CD4-positive, alpha-beta T cell treated with Interleukin-15 for 4 hours (primary cell): ENCODE data around the gene MDM4.

Experiments
- DNase-seq: peaks from one replicate; pipeline ENCODE4 v3.0.0-alpha.2; 2020; ENCODE audit warnings: low spot score

MDM4 gene

DNA sequence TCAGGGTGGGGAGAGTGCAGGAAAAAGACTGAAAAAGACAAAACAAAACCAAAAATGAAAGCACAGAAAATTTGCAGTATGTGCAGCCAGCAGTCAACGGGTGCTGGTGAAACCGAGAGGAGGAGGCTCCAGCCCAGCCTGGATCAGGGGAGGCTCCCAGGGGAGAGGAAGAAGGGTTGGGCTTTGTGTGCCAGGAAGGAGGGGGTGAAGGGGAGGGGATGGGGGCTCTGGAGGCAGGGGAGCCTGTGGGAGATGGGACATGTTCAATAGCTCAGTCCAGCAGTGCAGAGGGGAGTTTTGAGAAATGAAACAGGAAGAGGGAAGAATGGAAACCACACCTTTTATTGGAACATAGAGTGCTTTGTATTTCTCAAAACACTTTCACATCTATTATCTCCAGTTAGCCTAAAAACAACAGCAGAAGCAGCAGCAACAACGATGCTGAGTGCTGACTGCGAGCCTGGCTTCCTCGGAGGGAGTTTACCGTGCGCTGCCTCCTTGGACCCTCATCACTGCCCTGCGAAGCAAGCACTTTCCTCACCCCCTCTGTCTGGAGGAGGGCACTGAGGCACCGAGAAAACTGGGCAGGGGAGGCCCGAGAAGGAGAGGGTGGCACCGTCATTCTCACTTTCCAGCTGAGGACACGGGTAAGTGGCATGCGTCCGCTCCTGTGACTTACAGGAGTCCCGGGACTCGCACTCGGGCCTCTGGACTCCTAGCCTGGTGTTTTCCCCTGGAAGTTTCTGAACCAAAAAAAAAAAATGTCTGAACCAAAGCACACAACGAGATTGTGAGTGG is 62.9 kb downstream of the MDM4 start:
- DNase-seq: peak; percentile 10

DNA sequence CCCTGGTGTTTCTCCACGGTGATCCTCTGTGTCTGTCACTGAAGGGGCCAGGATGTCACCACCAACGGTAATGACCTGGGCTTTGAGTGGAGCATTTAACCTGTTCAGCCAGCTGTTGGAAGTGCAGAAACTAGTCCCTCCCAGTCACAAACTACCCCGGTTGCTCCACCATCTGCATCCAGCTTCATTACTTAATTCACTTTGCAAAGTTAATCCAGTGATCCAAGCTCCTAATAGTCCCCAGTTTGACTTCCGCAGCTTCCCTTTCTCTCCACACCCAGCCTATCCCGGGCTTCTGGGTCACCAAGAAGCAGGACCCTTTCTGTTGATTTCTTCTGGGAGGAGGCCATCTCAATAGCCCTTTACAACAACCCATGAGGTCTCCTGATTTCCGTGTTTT is 63.5 kb downstream of the MDM4 start:
- no peak for DNase-seq

DNA sequence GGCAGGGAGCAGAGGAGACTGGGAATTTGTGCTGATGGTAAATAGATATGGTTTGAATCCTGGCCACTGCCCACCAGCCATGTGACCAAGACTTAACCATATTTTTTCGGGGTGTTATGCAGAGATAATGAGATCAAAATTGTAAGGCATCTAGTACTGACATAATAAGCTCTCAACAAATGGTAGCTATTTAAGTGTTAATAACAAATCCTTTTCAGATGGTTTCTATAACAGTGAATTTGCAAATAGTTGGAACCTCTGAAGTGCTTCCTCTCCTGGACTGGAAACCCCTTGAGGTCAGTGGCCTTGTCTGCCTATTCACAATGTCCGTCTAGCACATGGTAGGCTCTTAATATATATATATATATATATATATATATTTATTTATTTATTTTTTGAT is 64.7 kb downstream of the MDM4 start:
- no peak for DNase-seq

DNA sequence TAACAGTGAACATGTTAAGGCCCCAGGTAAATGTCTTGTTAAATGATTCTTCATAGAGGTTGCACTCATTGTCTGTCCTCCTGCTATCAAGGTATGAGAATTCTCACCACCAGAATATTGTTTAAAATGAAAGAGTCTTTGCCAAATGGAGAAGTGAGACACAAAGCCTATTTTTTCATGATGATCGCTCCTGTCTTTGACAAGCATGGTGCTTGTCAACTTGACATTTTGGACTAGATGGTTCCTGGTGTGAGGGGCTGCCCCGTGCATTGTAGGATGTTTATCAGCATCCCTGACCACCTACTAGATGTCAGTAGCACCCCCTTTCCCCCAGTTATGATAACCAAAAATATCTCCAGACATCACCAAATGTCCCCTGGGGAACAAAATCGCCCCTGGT is 65.6 kb downstream of the MDM4 start:
- no peak for DNase-seq

DNA sequence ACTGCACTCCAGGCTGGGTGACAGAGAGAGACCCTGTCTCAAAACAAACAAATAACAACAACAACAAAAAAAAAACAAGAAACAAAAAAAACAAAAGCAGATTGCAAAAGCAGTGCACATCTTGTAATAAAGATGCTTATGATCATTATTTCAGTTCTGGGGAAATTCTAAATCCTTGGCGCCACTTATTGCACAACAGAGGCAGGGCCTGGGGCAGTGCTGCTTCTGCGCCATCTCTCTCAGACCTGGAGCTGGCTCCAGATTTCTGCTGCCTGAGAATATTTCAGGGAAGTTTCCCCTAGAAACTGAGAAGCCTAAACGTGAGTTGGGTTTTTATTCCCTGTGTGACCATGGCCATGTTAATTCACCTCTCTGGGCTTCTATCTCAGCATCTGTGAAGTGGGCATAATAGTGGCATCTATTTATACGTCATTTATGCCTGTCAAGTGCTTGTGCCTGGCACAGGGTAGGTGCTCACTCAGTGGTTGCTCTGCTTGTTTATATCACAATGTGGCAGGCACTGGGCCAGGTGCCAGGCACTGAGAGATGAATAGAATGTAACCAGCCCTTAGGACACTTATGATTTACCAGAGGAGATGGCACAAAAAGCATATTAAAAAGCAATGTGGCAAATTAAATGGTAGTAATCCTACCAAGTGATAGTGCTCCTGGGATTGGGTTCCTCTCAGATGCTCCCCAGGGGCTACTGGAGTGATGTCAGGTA is 67.9 kb downstream of the MDM4 start:
- no peak for DNase-seq

DNA sequence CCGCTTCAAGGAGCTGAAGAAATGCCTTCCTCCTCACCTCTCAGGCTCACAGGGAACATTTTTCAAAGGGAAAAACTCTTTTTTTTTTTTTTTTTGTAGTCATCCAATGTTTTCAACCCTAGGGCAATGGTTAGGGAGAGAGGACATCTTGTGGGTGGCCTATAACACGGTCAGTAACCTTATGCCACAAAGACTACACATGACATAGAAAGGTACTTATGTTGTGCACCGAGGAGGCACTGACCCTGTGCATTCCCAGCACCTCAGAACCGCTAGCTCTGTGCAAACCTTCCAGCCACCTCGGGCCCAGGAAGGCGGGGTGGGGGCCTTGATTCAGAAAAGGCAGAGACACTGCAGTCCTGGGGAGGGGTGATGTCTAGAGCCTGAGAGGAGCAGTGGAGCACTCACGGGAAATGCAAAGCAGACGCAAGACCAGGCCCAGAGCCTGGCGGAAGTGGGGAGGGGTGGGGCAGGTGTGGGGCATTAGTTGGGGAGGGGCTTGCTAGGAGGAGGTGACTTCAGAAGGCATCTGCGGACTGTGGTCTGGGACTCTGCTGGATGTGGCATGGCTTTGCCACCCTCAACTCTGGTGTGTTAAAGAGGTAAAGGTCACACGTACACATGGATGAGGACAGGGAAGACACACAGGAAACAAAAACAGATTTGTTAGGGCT is 68.6 kb downstream of the MDM4 start:
- DNase-seq: peak; percentile 13

DNA sequence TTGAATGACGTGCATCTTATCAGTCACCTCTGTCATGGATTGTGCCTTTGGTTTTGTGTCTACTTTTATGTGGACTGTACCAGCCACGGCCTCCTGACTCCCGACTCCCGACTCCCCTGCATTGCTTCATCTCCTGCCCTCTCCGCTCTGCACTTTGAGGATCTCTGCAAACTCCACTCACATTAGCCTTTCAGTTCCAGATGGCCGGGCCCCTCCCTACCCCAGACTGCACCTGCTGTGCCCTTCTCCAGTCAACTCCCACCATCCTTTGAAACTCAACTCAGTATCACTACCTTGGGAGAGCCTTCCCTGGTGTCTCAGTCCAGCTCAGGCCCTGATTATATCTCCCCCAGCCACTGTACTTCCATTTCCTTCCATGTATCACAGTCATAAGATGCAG is 71.4 kb downstream of the MDM4 start:
- no peak for DNase-seq

DNA sequence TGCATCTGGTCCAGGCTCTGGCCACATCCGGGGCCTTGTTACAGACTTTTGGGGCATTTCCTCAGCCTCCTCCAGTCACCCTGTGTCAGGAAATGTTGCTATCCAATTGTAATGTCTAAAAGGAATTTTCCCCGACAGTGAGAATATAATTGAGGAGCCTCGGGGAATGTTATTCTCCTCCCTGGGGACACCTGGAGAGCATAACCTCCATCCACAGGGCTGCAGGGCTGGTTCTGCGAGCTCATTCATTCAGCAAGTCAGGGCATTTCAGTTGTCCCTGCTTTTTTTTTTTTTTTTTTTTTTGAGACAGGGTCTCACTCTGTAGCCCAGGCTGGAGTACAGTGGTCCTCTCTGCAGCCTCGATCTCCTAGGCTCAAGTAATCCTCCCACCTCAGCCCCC is 72.6 kb downstream of the MDM4 start:
- no peak for DNase-seq

DNA sequence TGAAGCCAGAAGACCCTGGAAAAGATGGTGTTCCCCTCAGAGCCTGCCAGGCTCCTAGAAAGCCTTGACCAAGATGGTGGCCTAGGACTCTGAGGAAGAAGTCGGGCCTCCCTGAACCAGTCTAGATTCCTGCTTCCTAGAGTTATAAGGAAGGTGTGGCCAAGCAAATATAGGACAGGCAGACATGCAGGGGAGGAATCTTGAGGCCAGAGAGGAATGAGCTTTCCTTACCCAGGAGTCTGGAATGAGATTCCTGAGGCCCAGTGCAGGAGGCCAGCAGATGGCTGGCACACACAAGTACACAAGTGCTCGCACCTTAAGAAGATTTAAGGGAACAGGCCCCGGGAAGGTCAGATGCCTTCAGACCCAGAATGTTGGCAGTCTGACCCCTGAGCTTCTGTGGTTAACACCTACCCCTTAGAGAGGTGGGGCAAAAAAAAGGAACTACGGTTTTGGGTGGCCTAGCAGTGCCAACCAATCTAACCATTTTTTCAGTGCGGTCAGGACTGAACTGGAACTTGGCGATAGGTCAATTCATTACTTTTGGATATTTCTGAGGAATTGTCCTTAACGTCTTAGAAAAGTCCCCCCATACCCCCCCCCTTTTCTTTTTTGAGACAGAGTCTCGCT is 73.3 kb downstream of the MDM4 start:
- no peak for DNase-seq

DNA sequence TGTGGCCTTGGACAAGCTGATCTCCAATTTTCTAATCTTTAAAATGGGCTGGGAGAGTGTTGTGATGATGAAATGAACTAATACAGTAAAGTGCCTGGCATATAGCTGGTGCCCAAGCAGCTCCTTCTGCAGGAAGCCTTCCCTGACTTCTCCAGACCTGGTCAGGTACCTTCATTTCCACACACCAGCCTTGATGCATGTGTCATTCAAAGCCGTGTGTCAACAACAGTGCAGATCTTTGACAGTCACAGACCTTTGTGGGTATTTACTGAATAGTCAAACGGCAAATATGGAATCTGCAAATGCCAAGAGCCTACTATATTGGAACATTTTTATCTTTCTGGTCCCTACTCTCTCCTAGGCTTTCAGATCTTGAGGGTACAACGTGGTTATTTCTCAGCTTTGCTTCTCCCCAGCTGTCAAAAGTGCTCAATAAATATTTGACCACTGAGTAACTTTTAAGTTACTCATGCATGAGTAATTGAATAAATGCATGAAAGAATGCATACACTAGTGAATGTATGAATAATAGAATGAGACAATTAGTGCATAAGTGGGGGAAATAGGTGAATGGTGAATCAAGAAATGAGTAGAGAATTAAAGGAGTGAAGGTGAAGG is 75.4 kb downstream of the MDM4 start:
- no peak for DNase-seq

DNA sequence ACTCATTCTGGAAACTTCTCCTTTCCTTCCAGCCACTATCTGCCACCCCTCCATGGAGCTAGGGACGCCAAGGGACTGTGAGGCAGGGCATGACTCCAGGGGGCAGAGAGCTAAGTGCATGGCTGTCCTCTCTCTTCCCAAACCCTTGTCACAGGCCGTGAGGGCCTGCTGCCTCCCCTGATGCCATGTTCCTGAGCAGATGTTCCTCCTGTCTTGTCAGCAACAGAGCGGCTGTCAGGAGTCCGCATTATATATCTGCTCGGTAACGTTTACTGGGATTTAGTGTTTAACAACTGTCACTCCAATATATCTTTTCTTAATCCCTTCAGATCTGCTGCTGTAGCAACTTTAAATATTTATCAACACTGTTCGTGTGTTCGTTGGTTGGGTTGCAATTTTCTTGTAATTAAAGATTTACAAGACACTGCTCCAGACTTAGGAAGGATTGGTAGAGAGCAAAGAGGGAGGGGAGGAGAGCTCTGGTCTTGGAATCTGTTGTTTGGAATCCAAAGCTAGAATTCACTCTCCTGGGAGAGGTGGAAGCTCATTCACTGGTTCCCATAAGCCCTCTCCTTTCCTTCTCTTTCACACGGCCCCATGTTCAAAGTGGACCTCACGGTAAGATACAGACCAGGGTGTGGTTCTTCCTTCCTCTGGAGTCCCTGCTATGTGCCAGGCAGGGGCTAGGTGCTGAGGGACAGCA is 76.2 kb downstream of the MDM4 start:
- no peak for DNase-seq

DNA sequence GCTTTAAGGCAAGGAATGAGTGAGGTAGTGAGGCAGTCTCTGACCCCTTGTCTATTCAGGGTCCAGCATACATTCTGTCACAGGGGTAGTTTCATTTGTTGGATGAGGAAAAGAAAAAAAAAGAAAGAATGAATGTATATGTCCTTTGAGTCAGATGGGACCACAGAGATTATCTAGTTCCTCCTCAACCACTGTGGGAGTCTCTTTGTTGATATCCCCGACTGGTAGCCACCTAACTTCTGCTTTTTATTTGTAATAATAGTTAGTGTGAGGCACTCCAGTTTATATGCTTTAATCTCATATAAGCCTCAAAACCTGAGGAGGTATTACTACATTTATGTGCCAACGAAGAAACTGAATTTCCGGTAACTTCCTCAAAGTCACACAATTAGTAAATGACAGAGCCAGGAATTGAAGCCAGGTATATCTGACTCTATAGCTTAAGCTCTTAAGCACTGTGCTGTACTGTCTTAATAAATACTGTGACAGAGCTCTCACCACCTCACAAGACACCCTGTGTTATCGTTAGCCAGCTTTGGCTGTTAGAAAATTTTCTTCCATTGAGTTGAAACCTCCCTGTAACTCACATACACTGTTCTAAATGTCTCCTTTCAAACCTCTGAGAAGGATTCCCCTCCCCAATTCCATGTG is 82.2 kb downstream of the MDM4 start:
- no peak for DNase-seq

DNA sequence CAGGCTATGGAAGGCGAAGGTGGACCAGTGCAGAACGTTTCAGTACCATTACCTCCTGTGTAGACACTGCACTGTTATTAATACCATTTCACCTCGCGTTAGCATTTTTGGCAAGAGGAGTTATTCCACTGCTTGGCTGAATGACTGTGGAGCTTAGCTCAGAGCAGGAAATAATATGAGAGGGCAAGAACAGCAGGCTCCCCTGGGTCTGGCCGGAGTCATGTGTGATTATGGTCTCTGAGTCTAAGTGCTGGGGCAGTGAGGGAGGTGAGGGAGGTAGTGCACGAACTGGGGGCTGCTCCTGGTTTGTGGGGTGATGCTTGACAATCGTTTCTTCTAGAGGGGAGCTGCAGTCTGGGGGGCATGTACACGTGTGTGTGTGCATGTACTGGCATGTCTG is 82.9 kb downstream of the MDM4 start:
- DNase-seq: no peak

DNA sequence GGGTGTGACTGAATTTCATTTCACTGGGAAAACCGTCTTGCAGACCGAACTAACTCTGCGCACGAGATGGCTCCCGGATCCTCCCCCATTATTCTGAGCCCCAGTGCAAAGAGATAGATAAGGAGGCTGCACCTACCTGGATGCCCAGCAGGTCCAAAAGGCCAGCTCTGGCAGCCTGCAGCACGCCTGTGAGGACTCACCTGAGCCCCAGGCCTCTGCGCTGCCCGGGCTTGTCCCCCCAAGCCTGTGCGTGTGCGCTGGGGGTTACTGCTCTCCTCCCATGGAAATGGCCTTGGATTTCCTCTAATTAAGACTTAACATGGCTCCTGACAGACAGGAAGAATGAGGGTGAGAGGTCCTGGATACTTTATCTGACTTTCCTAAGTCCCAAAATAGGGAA is 83.4 kb downstream of the MDM4 start:
- DNase-seq: no peak

DNA sequence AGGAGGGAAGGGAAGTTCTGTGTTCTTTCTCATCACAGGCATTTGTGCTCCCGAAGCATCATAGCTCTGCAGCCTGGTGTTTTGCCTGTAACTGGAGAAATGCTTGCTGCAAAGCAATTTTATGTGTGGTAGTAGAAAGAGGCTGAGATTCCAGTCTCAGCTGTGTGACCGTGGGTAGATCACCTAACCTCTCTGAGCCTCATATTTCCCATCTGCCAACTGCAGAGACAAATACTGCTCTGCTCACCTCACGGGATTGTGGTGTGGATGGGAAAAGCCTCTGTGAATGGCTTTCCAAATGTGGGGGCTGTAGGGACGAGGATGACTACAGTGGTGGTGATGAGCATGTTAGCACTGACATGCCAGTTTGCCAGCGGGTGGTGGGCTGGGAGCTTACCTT is 84.0 kb downstream of the MDM4 start:
- no peak for DNase-seq

DNA sequence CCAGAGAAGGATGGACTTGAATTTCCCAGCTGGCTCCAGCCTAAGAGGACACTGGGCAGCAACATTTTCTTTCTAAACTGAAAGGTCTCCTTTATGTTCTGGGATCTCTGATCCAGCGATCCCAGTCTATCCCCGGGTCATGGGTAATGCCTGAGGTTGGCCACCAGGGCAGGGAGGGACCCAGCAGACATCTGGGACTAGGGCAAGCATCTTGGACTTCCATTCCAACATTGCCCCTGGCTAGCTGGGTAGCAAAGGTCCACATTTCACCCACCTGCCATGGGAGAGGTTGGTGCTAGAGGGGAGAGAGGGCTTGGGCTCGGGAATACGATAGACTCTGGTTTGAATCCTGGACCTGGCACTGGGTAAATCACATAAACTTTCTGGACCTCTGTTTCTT is 84.8 kb downstream of the MDM4 start:
- DNase-seq: no peak

DNA sequence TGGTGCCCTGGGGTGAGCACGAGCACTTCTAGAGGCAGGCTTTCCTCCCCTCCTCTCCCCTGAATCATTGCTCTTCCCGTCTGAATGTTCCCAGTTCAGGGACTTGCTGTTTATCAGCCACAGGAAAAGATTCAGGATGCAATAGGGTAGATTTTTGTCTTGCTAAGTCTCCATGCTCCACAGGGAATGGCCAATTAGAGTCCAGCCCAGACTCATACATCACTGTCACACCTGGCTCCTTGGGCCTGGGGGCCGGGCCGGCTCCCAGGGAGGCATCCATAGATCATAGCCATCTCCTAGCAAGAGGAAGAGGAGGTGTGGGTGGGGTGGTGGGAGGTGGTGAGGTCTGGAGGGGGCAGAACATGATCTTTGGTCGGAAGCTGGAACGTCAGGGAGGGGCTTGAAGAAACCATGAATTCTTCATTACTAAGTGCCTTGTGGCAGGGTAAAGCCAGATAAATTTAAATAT is 85.9 kb downstream of the MDM4 start:
- no peak for DNase-seq

DNA sequence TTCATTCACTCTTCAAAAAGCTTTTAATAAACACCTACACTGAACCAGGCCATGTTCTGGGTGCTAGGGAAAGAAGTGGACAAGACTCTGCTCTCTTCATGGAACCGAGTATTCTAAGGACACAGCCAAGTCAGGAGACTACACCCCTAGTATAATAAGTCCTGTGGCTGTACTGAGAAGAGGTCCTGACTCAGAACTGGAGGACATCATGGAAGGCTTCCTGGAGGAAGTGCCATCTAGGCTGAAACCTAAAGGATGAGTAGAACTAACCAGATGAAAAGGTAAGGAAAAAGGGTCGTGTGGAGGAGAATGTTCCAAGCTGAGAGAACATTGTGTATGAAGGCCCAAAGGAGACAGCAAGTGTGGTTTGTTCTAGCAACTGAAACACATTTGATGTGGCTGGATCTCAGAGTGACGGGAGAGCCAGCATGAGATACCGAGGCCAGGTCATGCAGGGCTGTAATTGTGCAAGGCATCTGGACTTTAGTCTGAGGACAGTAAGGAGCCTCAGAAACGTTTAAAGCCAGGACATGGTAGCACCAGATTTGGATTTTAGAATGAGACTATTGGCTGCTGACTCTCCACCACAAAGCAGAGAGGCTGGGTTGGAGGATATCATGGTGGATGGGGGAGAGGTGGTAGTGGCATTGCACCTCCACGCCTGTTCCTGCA is 86.8 kb downstream of the MDM4 start:
- DNase-seq: no peak

DNA sequence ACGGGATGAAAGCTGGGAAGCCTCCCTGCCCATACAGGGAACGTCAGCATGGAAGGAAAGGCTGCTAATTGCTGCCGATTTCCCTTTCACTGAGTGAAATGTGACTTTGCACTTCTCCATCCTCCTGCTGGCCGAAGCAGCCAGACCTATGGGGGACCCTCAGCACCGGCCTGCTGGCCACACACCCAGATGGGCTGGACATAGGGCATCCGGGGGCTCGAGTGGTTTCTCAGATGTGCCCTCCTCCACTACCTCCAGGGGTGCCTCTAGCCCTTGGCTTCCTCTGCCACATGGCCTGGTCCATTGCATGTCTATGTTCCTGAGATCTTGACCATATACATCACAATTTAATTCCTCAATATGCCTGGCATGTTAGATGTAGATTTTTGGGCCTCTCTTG is 89.6 kb downstream of the MDM4 start:
- no peak for DNase-seq
